ENCODE results near the gene BRAF. TPM values are rescaled to one million over a fixed set of nuclear protein-coding genes. Genes with fewer than 3 reads are reported as not detected.
"Not testable (repeated sequence)": the region's sequence is repeated elsewhere in the genome, so short reads cannot be mapped to it uniquely, and the experiment has no call there.

The BRAF gene
- total RNA-seq, 4 donors from 2014 or later: 34.0 to 50.7 (median 36.8) TPM

DNA sequence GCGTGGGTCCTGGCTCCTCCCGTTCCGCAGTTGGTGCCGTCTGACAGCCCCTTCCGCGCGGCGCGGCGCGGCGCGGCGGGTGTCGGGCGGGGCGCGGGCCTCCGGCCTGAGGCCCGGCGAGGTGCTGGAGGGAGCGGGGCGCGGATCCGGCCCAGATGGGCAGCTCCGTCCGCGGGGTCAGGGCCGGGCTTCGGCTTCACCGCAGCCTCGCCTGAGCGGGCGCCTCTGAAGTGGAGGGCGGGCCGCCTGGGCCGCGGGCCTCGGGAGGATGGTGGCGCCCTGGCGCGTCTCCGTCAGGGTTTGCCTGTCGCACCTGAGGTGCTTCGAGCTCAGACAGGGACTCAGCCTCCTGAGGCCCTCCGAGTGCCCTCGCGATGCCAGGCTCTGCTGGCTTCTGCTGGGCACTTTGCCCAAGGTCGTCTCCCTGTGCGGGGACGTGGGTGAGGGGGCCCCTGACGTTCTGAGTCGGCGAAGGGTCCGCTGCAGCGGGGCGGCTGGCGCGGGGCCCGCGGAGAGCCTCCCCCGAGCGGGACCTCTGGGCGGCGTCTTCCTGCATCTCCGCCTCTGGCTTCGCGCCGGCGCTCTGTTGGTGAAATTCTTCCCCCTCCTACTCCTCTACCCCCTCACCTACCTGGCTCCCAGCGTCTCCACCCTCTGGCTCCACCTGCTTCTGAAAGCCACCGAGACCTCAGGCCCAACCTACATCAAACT is 251.5 kb downstream of the BRAF start:
- intact Hi-C loops (cut with DNase I): loop anchor here (10.0 kb wide), 1 partner anchor 278 kb away; the partner anchor contains the start of gene SLC37A3
- H3K27me3 ChIP-seq: no peaks in the 10 kb centered on the region
- peaks cover 0 to 18% (median 7%) of the 10 kb centered on the region in 4 donors for H3K36me3 ChIP-seq
- TF ChIP-seq CTCF (IDR thresholded peaks at IDR 0.05) (no peak), POLR2AphosphoS5 (IDR thresholded peaks at IDR 0.05) (peak in 1 of 2 donors; percentile 31)
- peak overlapping the region; percentile 84 to 91 (median 88) for H3K27ac ChIP-seq (replicated peaks in 1 of 4)
- WGBS: 4% methylated on average over 15 of the region's 72 CpGs
- no peaks in the 10 kb centered on the region for H3K9me3 ChIP-seq
- peak overlapping the region; percentile 75 to 93 (median 78) for H3K4me3 ChIP-seq
- DNase-seq (ENCODE audit: extremely low spot score): no peak
- H3K4me1 ChIP-seq: peaks cover 28 to 48% (median 40%) of the 10 kb centered on the region in 4 donors

DNA sequence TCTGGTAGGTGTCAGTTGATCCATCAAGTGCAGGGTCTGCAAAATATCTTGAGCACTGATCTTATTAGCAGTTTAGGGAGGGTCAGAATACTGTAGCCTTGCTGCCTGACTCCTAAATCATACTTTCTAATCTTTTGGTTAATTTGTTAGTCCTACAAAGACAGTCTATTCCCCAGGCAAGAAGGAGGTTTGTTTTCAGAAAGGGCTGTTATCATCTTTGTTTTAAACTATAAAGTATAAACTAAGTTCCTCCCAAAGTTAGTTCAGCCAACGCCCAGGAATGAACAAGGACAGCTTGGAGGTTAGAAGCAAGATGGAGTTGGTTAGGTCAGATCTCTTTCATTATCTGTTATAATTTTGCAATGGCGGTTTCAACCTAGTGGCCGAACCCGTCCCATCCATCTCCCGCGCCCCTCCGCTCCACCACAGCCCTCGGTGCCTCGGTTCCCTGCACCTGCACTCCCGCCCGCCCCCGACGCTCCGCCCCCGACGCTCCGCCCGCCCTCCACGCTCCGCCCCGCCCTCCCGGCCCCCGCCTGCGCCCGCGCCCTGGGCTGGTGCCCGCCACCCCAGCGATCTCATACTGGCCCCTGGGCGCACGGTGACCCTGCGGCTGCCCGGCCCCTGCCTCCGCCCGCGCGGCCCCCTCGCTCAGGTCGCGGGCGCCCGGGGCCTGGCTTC is 252.2 kb downstream of the BRAF start, which contains the start of gene ADCK2:
Gene ADCK2 (plus strand): TSS at position 564 of the 681 bp plus-strand sequence. CDS start 386 bp downstream, outside the sequence.
- TF ChIP-seq CTCF (IDR thresholded peaks at IDR 0.05) (no peak), POLR2AphosphoS5 (IDR thresholded peaks at IDR 0.05) (peak in 1 of 2 donors; percentile 1)
- peaks cover 0 to 11% (median 3%) of the 10 kb centered on the region in 4 donors for H3K36me3 ChIP-seq

GRCh38 chr7:140671966-140672365 is 252.8 kb downstream of the BRAF start:
- Histone ChIP-seq H3K36me3 (peaks cover 0 to 9% (median 1%) of the 10 kb centered on the region in 4 donors), H3K4me1 (peaks cover 28 to 48% (median 40%) of the 10 kb centered on the region in 4 donors), H3K27me3 (no peaks in the 10 kb centered on the region), H3K4me3 (peak overlapping the region in 2 of 4 donors; percentile 75 to 77), H3K9me3 (no peaks in the 10 kb centered on the region), H3K27ac (replicated peaks in 1 of 4) (peak overlapping the region in 3 of 4 donors; percentile 84 to 91 (median 90))
- 72% methylated on average over 7 of the region's 15 CpGs for WGBS
- intact Hi-C loops (cut with DNase I): loop anchor here (10.0 kb wide), 1 partner anchor 277 kb away; the partner anchor contains the start of gene SLC37A3
- no peak for TF ChIP-seq EP300 (IDR thresholded peaks at IDR 0.05)
- TF ChIP-seq CTCF (IDR thresholded peaks at IDR 0.05): no peak
- TF ChIP-seq POLR2A (IDR thresholded peaks at IDR 0.05; ENCODE audit: low read depth): no peak
- no peak for TF ChIP-seq POLR2AphosphoS5 (IDR thresholded peaks at IDR 0.05)
- no peak for DNase-seq (ENCODE audit: extremely low spot score)

More for the DNA sequence above, 252.2 kb downstream of the BRAF start, which contains the start of gene ADCK2:
- intact Hi-C loops (cut with DNase I): loop anchor here (10.0 kb wide), 1 partner anchor 278 kb away; the partner anchor contains the start of gene SLC37A3
- H3K27ac ChIP-seq (replicated peaks in 1 of 4): peak within 1 kb of the TSS; percentile 84 to 91 (median 88)
- WGBS: 5% methylated on average over 9 of the region's 41 CpGs
- peak within 1 kb of the TSS; percentile 75 to 93 (median 78) for H3K4me3 ChIP-seq
- H3K27me3 ChIP-seq: no peaks in the 10 kb centered on the region
- peaks cover 28 to 48% (median 40%) of the 10 kb centered on the region in 4 donors for H3K4me1 ChIP-seq
- no peaks in the 10 kb centered on the region for H3K9me3 ChIP-seq
- DNase-seq (ENCODE audit: extremely low spot score): no peak

DNA sequence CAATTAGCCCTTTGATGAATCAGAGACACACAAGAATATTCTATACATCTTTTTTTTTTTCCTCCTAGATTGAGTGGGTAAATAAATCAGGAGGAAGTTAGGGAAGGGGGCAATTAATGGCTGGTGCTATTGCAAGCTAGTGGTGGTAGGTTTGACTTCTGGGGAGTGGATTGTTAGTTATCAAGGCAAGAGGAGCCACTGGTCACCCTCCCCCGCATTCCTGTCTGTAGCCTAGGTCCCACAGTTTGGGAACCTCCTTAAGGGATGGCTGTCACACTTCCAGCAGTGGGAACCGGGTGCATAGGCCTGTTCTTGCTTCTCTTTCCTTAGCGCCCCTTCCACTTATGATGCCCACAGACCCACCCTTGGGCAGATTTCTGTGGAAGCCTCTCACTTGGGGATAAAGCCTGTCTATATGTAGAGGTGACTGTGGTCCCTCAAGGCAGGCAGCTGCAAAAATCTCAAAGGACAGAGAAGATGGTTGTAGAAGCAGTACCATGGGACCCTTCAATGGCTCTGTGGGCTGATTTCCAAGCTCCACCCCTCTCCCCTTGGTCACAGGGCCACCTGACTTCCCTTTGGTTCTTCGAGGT is 254.3 kb downstream of the BRAF start:
- WGBS: 85% methylated on average over 3 of the region's 4 CpGs

DNA sequence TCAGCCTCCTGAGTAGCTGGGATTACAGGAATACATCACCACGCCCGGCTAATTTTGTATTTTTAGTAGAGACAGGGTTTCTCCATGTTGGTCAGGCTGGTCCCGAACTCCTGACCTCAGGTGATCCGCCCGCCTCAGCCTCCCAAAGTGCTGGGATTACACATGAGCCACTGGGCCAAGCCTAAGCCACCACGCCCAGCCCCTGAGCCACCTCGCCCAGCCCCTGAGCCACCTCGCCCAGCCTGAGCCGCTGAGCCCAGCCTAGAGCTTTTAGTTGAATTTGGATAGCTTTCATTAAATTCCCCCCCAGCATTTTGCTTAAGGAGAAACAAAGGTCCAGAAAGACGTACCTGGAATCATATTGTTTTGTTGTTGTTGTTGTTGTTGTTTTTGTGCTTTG is 254.9 kb downstream of the BRAF start:
- not testable (repeated sequence) for H3K36me3 ChIP-seq; H3K27ac ChIP-seq (replicated peaks in 1 of 4); H3K9me3 ChIP-seq; H3K4me3 ChIP-seq; DNase-seq (ENCODE audit: extremely low spot score); H3K27me3 ChIP-seq
- H3K4me1 ChIP-seq: peaks cover 18 to 29% (median 26%) of the 10 kb centered on the region in 4 donors
- intact Hi-C loops (cut with DNase I): loop anchor here (10.0 kb wide), 1 partner anchor 275 kb away; the partner anchor contains the start of gene SLC37A3
- 93% methylated on average over 8 of the region's 10 CpGs for WGBS

More for the DNA sequence above, 254.3 kb downstream of the BRAF start:
- H3K36me3 ChIP-seq: no peaks in the 10 kb centered on the region
- no peak overlapping the region for H3K4me3 ChIP-seq
- no peak overlapping the region for H3K27ac ChIP-seq (replicated peaks in 1 of 4)
- H3K27me3 ChIP-seq: no peaks in the 10 kb centered on the region
- intact Hi-C loops (cut with DNase I): loop anchor here (10.0 kb wide), 1 partner anchor 276 kb away; the partner anchor contains the start of gene SLC37A3
- DNase-seq (ENCODE audit: extremely low spot score): no peak
- peaks cover 23 to 35% (median 31%) of the 10 kb centered on the region in 4 donors for H3K4me1 ChIP-seq
- no peak for TF ChIP-seq POLR2A (IDR thresholded peaks at IDR 0.05; ENCODE audit: low read depth)
- TF ChIP-seq POLR2AphosphoS5 (IDR thresholded peaks at IDR 0.05): no peak
- no peaks in the 10 kb centered on the region for H3K9me3 ChIP-seq
